HepG2 (cell line): ENCODE results near the gene TNFAIP8L2. TPM values are rescaled to one million over a fixed set of nuclear protein-coding genes. Genes with fewer than 3 reads are reported as not detected.

Experiments used
- ATF1 ChIP-seq: IDR thresholded peaks from 2 replicates; pipeline ENCODE4 v1.6.1; 2016; ENCODE audit warnings: mild to moderate bottlenecking, control low read depth
- BRCA1 ChIP-seq: sonication (generic); formaldehyde crosslinking; IDR thresholded peaks from 2 replicates; pipeline ENCODE4 v1.4.0; 2020; ENCODE audit warnings: missing genetic modification reagents
- ERF ChIP-seq: IDR thresholded peaks from 2 replicates; pipeline ENCODE4 v1.6.1; 2018; ENCODE audit warnings: missing biosample characterization, missing genetic modification reagents
- KLF9 ChIP-seq: IDR thresholded peaks from 2 replicates; pipeline ENCODE4 v1.6.1; 2016; ENCODE audit warnings: low read depth
- NFATC3 ChIP-seq: sonication (generic); formaldehyde crosslinking; IDR thresholded peaks from 2 replicates; pipeline ENCODE4 v1.5.1; 2020; ENCODE audit warnings: mild to moderate bottlenecking, missing genetic modification reagents
- NFYC ChIP-seq: IDR thresholded peaks from 2 replicates; pipeline ENCODE4 v1.6.1; 2016; ENCODE audit warnings: missing genetic modification reagents, missing compliant biosample characterization
- PTBP1 ChIP-seq: fragments of 200-400 bp; formaldehyde crosslinking; IDR thresholded peaks from 2 replicates; pipeline ENCODE4 v1.6.1; 2018; ENCODE audit warnings: low read length, low read depth; ENCODE audit not compliant: poor library complexity, severe bottlenecking
- RNF2 ChIP-seq: fragments of 450-650 bp; conservative IDR thresholded peaks from 2 replicates; pipeline ENCODE4 v1.6.1; 2016; ENCODE audit warnings: low read depth
- XRCC5 ChIP-seq: fragments of 200-400 bp; formaldehyde crosslinking; optimal IDR thresholded peaks from 2 replicates; pipeline ENCODE3; 2017; ENCODE audit warnings: mild to moderate bottlenecking, low read length
- ZNF121 ChIP-seq: sonication (generic); formaldehyde crosslinking; IDR thresholded peaks from 2 replicates; pipeline ENCODE4 v1.5.0; 2020; ENCODE audit warnings: mild to moderate bottlenecking, missing genetic modification reagents
- ZNF660 ChIP-seq: sonication (generic); formaldehyde crosslinking; IDR thresholded peaks from 2 replicates; pipeline ENCODE4 v1.5.1; 2020; ENCODE audit warnings: mild to moderate bottlenecking, low read depth, missing genetic modification reagents, borderline replicate concordance
- ZNF672 ChIP-seq: sonication (generic); formaldehyde crosslinking; IDR thresholded peaks from 2 replicates; pipeline ENCODE4 v1.8.1; 2022; ENCODE audit warnings: missing genetic modification reagents
- ZNF839 ChIP-seq: sonication (generic); formaldehyde crosslinking; IDR thresholded peaks from 2 replicates; pipeline ENCODE4 v1.4.0; 2020; ENCODE audit warnings: missing genetic modification reagents, mild to moderate bottlenecking, borderline replicate concordance
- polyA plus RNA-seq, 8 experiments: library from polyadenylated mRNA; depleted of rRNA in 3 of 8; stranded (reverse) in 7 of 8; unstranded in 1 of 8; fragments of >200 nt; fragmentation: Illumina TruSeq in 4 of 8; extraction: Trizol in 4 of 8; gene quantifications; 2 replicates each; pipeline versions ENCODE4 v1.2.1 to v1.2.3, GENCODE V29; 2011 to 2016; ENCODE audit warnings: low read depth in 4 of 8, missing spikeins in 1 of 8, mixed read lengths in 1 of 8; ENCODE audit not compliant: insufficient read depth in 1 of 8
- total RNA-seq, 5 experiments: library from RNA; depleted of rRNA; stranded (reverse); fragments of >200 nt; fragmentation: Illumina TruSeq; extraction: Trizol; gene quantifications; 2 replicates each; pipeline ENCODE4 v1.2.3, GENCODE V29; 2016; ENCODE audit warnings: low read depth in 1 of 5
- TF ChIP-seq, protein P1 (sequence below): sonication (generic); formaldehyde crosslinking; IDR thresholded peaks from 2 replicates; pipeline ENCODE4 v1.8.0; 2022; ENCODE audit warnings: mild to moderate bottlenecking, missing genetic modification reagents, moderate library complexity
- TF ChIP-seq, protein P2 (sequence below): sonication (generic); formaldehyde crosslinking; IDR thresholded peaks from 2 replicates; pipeline ENCODE4 v1.5.1; 2020; ENCODE audit warnings: mild to moderate bottlenecking, moderate library complexity, missing genetic modification reagents
- TF ChIP-seq, protein P3 (sequence below): sonication (generic); formaldehyde crosslinking; IDR thresholded peaks from 2 replicates; pipeline ENCODE4 v1.9.0; 2021; ENCODE audit warnings: missing genetic modification reagents, mild to moderate bottlenecking, borderline replicate concordance
- TF ChIP-seq, protein P4 (sequence below): sonication (generic); formaldehyde crosslinking; IDR thresholded peaks from 2 replicates; pipeline ENCODE4 v1.4.0; 2020; ENCODE audit warnings: missing genetic modification reagents, mild to moderate bottlenecking, borderline replicate concordance
- TF ChIP-seq, protein P5 (sequence below): sonication (generic); formaldehyde crosslinking; IDR thresholded peaks from 2 replicates; pipeline ENCODE4 v1.4.0; 2020; ENCODE audit warnings: missing genetic modification reagents, borderline replicate concordance
- TF ChIP-seq, protein P6 (sequence below): sonication (generic); formaldehyde crosslinking; conservative IDR thresholded peaks from 2 replicates; pipeline ENCODE4 v1.4.0; 2020; ENCODE audit warnings: missing genetic modification reagents

Gene TNFAIP8L2
- total and polyA plus RNA-seq, 2 of the 13 experiments (the other 11 are each of a cell fraction or from before 2014, with no cell fraction given) = not detected

DNA sequence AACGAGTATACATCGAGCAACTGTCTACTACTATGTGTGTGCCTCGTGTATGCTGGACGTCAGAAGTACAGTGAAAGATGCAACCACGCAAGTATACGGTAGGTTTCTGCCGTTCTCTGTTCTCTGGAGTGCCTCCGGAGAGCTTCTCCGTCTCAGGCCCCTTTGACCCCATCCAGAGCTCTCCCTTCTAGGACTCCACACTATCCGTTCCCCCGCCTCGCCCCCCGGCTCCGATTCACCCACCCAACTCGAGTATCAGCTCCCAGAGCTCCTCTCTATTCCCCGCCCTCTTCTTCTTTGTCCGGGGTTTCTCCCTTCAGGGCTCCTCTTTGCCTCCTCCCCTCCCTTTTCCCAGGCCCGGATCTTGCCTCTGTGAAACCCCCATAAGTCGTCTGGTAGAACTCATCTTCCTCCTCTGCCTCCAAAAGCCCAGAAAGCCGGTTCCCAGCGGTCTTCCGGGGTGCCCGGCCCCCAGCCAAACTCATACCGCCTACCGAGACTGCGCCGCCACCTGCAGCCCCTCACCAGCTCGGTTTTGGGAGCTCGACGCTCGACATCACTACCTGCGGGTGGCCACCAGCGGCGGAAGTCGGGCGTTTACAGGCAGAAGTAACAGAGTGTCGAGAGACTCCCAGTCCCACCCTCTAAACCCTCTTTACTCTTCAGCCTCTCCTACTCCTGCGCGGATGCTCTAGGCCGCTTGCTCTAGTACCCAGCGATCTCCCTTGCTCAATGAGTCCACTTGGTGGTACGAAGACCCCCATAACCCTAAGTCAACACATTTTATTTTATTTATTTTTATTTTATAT lies 33.4 kb downstream of the TNFAIP8L2 start, which contains the start of gene VPS72 (continued):
- TF ChIP-seq RNF2 (no peak), ZNF839 (no peak), XRCC5 (peak; percentile 100), NFYC (CRISPR knock-in tag) (peak; percentile 41; the same call in 1 of the 2 replicates), ERF (CRISPR knock-in tag) (peak; percentile 91), PTBP1 (peak; percentile 78), ZNF672 (no peak), ZNF660 (CRISPR knock-in tag) (no peak), BRCA1 (CRISPR knock-in tag) (peak; percentile 67; the same call in 1 of the 2 replicates), ZNF121 (0 out of 2 replicates have a peak, but pooled peaks have one; percentile 16), KLF9 (CRISPR knock-in tag) (no peak), NFATC3 (CRISPR knock-in tag) (no peak), ATF1 (peak; percentile 45; the same call in 1 of the 2 replicates)
- TF ChIP-seq, protein P1, sequence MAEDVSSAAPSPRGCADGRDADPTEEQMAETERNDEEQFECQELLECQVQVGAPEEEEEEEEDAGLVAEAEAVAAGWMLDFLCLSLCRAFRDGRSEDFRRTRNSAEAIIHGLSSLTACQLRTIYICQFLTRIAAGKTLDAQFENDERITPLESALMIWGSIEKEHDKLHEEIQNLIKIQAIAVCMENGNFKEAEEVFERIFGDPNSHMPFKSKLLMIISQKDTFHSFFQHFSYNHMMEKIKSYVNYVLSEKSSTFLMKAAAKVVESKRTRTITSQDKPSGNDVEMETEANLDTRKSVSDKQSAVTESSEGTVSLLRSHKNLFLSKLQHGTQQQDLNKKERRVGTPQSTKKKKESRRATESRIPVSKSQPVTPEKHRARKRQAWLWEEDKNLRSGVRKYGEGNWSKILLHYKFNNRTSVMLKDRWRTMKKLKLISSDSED (CRISPR knock-in tag) = no peak
- TF ChIP-seq, protein P2, sequence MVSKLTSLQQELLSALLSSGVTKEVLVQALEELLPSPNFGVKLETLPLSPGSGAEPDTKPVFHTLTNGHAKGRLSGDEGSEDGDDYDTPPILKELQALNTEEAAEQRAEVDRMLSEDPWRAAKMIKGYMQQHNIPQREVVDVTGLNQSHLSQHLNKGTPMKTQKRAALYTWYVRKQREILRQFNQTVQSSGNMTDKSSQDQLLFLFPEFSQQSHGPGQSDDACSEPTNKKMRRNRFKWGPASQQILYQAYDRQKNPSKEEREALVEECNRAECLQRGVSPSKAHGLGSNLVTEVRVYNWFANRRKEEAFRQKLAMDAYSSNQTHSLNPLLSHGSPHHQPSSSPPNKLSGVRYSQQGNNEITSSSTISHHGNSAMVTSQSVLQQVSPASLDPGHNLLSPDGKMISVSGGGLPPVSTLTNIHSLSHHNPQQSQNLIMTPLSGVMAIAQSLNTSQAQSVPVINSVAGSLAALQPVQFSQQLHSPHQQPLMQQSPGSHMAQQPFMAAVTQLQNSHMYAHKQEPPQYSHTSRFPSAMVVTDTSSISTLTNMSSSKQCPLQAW (CRISPR knock-in tag) = peak; percentile 78
- TF ChIP-seq, protein P3, sequence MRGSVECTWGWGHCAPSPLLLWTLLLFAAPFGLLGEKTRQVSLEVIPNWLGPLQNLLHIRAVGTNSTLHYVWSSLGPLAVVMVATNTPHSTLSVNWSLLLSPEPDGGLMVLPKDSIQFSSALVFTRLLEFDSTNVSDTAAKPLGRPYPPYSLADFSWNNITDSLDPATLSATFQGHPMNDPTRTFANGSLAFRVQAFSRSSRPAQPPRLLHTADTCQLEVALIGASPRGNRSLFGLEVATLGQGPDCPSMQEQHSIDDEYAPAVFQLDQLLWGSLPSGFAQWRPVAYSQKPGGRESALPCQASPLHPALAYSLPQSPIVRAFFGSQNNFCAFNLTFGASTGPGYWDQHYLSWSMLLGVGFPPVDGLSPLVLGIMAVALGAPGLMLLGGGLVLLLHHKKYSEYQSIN (CRISPR knock-in tag) = no peak
- TF ChIP-seq, protein P4, sequence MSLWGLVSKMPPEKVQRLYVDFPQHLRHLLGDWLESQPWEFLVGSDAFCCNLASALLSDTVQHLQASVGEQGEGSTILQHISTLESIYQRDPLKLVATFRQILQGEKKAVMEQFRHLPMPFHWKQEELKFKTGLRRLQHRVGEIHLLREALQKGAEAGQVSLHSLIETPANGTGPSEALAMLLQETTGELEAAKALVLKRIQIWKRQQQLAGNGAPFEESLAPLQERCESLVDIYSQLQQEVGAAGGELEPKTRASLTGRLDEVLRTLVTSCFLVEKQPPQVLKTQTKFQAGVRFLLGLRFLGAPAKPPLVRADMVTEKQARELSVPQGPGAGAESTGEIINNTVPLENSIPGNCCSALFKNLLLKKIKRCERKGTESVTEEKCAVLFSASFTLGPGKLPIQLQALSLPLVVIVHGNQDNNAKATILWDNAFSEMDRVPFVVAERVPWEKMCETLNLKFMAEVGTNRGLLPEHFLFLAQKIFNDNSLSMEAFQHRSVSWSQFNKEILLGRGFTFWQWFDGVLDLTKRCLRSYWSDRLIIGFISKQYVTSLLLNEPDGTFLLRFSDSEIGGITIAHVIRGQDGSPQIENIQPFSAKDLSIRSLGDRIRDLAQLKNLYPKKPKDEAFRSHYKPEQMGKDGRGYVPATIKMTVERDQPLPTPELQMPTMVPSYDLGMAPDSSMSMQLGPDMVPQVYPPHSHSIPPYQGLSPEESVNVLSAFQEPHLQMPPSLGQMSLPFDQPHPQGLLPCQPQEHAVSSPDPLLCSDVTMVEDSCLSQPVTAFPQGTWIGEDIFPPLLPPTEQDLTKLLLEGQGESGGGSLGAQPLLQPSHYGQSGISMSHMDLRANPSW (CRISPR knock-in tag) = peak; percentile 60; the same call in 1 of the 2 replicates
- TF ChIP-seq, protein P5, sequence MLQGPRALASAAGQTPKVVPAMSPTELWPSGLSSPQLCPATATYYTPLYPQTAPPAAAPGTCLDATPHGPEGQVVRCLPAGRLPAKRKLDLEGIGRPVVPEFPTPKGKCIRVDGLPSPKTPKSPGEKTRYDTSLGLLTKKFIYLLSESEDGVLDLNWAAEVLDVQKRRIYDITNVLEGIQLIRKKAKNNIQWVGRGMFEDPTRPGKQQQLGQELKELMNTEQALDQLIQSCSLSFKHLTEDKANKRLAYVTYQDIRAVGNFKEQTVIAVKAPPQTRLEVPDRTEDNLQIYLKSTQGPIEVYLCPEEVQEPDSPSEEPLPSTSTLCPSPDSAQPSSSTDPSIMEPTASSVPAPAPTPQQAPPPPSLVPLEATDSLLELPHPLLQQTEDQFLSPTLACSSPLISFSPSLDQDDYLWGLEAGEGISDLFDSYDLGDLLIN = 0 out of 2 replicates have a peak, but pooled peaks have one; percentile 24
- TF ChIP-seq, protein P6, sequence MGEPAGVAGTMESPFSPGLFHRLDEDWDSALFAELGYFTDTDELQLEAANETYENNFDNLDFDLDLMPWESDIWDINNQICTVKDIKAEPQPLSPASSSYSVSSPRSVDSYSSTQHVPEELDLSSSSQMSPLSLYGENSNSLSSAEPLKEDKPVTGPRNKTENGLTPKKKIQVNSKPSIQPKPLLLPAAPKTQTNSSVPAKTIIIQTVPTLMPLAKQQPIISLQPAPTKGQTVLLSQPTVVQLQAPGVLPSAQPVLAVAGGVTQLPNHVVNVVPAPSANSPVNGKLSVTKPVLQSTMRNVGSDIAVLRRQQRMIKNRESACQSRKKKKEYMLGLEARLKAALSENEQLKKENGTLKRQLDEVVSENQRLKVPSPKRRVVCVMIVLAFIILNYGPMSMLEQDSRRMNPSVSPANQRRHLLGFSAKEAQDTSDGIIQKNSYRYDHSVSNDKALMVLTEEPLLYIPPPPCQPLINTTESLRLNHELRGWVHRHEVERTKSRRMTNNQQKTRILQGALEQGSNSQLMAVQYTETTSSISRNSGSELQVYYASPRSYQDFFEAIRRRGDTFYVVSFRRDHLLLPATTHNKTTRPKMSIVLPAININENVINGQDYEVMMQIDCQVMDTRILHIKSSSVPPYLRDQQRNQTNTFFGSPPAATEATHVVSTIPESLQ = peak; percentile 55; the same call in 1 of the 2 replicates
